Activated T-cell treated with anti-CD3 and anti-CD28 coated beads, Interleukin-2, amount 50 U/mL, for 4 hours (primary cell): ENCODE results near the gene TMEM50B. TPM values are rescaled to one million over a fixed set of nuclear protein-coding genes. Genes with fewer than 3 reads are reported as not detected.
"Not testable (repeated sequence)": the region's sequence is repeated elsewhere in the genome, so short reads cannot be mapped to it uniquely, and the experiment has no call there.

Experiments used
- ATAC-seq, 2 donors: fragments of 200-7000 bp; cut with Tn5 transposase; one replicate each; pipeline ENCODE4 v1.10.0; 2021
- DNase-seq: peaks from one replicate; pipeline ENCODE4 v3.0.0-alpha.2; 2020
- H3K27me3 Mint-ChIP-seq: one replicate; pipeline ENCODE4 v1.8.0; 2021; ENCODE audit warnings: low read depth, mixed read lengths
- H3K36me3 Mint-ChIP-seq: one replicate; pipeline ENCODE4 v1.8.0; 2022; ENCODE audit warnings: mixed read lengths; ENCODE audit not compliant: insufficient read depth
- H3K4me1 Mint-ChIP-seq: one replicate; pipeline ENCODE4 v1.8.0; 2021; ENCODE audit warnings: low read depth, mixed read lengths
- H3K4me3 Mint-ChIP-seq: one replicate; pipeline ENCODE4 v1.8.0; 2021; ENCODE audit warnings: mild to moderate bottlenecking, moderate library complexity, mixed read lengths
- H3K9me3 Mint-ChIP-seq: one replicate; pipeline ENCODE4 v1.8.0; 2021; ENCODE audit warnings: mixed read lengths
- total RNA-seq, 3 donors: library from RNA; stranded (reverse); gene quantifications; one replicate each; pipeline ENCODE4 v1.2.1, GENCODE V29; 2021

The TMEM50B gene
- total RNA-seq, 3 donors from 2014 or later, result 14.5 to 18.4 (median 16.9) TPM

DNA sequence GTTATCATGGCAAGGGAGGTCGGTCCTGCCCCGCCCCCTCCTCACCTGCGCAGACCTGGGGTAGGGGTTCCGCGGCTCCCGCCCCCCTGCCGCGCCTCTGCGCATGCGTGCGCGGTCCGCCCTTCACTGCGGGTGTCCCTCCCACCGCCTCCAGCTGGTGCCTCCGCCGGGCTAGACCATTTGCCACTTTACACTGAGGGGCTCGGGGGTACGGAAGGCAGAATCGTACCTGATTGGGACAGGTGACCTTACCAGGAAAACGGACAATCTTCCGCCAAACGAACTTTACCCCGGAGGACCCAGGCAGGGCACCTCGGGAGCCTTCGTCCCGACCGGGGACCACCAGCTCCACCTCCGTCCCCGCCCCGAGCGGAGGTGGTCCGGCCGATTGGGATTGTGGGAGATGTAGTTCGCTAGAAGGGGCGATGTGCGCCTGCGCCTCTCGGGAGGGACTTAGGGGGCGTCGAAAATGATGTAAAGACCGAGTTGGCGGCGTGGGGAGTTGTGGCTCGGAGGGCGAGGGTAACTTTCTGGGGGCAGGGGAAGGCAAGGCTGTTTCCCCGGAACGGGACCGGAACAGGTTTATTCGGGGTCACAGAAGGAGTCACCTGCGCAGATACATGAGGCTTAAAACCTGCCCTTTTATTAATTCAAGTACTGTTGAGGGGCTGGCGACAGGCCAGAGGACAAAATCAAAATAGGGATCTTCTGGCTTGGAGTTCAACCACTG is 11.8 kb upstream of the TMEM50B start, which contains the start of gene DNAJC28:
TSS of gene DNAJC28 (minus strand) at position 344 of the 730 bp plus-strand sequence. CDS start 2,323 bp downstream, outside the sequence.
- H3K27me3 Mint-ChIP-seq, result no peaks in the 10 kb centered on the region
- peak; percentile 92 for DNase-seq
- H3K36me3 Mint-ChIP-seq, result no peaks in the 10 kb centered on the region
- peaks cover 10% of the 10 kb centered on the region for H3K4me1 Mint-ChIP-seq
- peak; percentile 97 to 99 for ATAC-seq
- no peaks in the 10 kb centered on the region for H3K9me3 Mint-ChIP-seq
- H3K4me3 Mint-ChIP-seq, result peak within 1 kb of the TSS; percentile 94

DNA sequence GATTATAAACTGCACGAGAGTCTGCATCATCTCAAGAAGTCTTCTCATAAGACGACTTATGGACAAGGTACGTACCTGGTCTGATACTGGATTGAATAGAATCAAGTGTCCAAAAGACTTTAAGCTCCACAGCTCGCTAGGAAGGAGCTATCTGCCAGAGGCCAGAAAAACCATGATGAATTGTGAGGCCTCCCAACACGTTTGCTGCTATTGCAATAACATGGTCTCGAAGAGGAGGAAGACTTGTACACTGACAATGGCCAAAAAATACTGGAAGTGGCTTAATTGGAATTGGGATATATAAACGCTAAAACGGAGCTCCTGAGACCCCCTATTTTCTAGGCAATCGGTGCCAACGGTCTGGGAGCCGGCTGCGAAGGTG is 11.2 kb upstream of the TMEM50B start:
- Mint-ChIP-seq H3K4me3 (peak overlapping the region; percentile 94), H3K27me3 (no peaks in the 10 kb centered on the region)

DNA sequence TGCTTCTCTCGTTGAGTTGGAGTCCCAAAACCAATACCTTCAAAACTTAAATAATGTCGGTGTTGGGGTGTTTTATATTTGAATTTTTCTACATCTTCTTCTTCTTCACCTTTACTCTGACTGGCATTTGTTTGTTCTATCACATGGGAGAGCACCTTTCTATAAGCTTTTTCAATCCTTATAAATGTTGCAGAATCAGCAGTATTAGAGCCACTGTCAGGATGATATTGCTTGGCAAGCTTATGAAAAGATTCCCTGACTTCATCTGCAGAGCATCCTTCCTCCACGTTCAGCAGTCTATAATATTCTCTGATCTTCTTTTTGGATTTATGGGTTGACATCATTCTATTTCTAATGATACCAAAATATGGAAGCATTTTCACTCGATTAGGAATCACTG is 9.2 kb upstream of the TMEM50B start:
- H3K36me3 Mint-ChIP-seq, result no peaks in the 10 kb centered on the region
- ATAC-seq, result no peak
- H3K27me3 Mint-ChIP-seq, result no peaks in the 10 kb centered on the region
- no peak for DNase-seq
- H3K9me3 Mint-ChIP-seq, result no peaks in the 10 kb centered on the region
- H3K4me3 Mint-ChIP-seq, result no peak overlapping the region
- peaks cover 10% of the 10 kb centered on the region for H3K4me1 Mint-ChIP-seq

More for the DNA sequence above, 11.2 kb upstream of the TMEM50B start:
- Mint-ChIP-seq H3K9me3 (no peaks in the 10 kb centered on the region), H3K36me3 (no peaks in the 10 kb centered on the region), H3K4me1 (peaks cover 10% of the 10 kb centered on the region)
- DNase-seq (no peak), ATAC-seq (peak in 1 of 2 donors; percentile 1)

DNA sequence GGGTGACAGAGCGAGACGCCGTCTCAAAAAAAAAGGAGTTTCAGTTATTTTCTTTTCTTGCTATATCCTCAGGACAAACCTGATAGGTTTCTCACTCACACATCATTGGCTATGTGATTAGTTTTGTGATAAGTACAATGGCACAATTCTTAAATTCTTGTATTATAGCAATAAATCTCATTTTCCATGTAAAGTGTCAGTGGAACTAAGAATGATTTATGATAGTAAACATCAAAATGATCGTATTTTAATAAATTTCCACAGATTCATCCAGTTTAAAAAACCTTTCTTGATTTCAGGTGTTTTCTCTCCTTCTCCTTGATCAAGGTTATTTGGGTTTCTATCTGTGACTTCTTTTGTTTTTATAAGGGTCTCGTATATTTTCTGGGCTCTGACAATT is 8.2 kb upstream of the TMEM50B start:
- ATAC-seq (no peak), DNase-seq (no peak)
- H3K27me3 Mint-ChIP-seq, result no peaks in the 10 kb centered on the region
- H3K4me3 Mint-ChIP-seq, result no peak overlapping the region
- peaks cover 10% of the 10 kb centered on the region for H3K4me1 Mint-ChIP-seq
- H3K36me3 Mint-ChIP-seq, result no peaks in the 10 kb centered on the region
- no peaks in the 10 kb centered on the region for H3K9me3 Mint-ChIP-seq

DNA sequence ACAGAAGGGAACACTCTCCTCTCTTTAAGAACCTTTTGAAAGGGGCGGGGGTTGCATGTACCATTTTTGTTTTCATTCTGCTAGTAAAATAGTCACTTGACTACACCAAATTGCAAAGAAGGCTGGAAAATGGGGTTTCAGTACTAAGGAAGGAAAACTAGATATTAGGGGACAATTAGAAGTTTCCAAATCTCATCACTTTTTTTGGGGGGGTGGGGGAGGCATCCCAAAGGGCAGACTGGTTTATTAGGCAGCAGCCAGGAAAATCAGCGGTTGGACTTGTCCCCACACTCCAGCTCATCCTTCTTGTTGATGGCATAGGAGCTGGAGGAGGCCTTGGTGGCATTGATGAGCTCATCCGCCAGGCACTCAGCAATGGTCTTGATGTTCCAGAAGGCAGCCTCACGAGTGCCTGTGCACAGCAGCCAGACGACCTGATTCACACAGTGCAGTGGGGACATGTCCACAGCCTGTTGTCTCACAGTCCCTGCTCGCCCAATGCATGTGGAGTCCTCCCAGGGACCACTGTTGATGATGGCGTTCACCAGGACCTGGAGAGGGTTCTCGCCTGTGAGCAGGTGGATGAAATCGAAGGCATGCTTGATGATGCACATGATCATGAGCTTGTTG is 1.7 kb upstream of the TMEM50B start:
- H3K27me3 Mint-ChIP-seq, result no peaks in the 10 kb centered on the region
- H3K4me3 Mint-ChIP-seq, result no peak overlapping the region
- H3K4me1 Mint-ChIP-seq, result peaks cover 15% of the 10 kb centered on the region
- ATAC-seq (no peak), DNase-seq (no peak)
- H3K36me3 Mint-ChIP-seq, result no peaks in the 10 kb centered on the region
- no peaks in the 10 kb centered on the region for H3K9me3 Mint-ChIP-seq

DNA sequence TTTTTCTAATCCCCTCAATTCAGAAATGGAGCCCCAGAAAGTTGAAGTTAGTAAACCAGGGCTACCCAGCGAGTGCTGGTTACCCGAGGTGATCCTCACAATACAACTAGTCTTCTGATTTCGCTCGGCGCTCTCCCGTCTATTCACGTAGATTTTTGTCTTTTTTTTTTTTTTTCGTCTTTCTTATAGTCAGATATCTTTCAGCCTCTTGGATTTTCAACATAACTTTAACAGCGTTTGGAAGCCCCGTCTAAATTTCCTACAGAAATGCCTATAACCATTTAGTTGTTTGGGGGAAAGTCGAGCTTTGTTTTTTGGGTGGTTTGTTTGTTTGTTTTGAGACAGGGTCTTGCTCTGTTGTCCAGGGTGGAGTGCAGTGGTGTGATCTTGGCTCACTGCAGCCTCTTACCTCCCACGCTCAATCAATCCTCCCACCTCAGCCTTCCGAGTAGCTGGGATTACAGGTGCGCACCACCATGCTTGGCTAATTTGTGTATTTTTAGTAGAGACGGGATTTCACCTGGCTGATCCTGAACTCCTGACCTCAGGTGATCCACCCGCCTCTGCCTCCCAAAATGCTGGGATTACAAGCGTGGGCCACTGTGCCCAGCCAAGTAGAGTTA is 818 bp upstream of the TMEM50B start:
- ATAC-seq, result no peak
- H3K4me1 Mint-ChIP-seq, result peaks cover 15% of the 10 kb centered on the region
- no peaks in the 10 kb centered on the region for H3K27me3 Mint-ChIP-seq
- H3K36me3 Mint-ChIP-seq, result no peaks in the 10 kb centered on the region
- peak overlapping the region; percentile 90 for H3K4me3 Mint-ChIP-seq
- no peaks in the 10 kb centered on the region for H3K9me3 Mint-ChIP-seq
- no peak for DNase-seq

DNA sequence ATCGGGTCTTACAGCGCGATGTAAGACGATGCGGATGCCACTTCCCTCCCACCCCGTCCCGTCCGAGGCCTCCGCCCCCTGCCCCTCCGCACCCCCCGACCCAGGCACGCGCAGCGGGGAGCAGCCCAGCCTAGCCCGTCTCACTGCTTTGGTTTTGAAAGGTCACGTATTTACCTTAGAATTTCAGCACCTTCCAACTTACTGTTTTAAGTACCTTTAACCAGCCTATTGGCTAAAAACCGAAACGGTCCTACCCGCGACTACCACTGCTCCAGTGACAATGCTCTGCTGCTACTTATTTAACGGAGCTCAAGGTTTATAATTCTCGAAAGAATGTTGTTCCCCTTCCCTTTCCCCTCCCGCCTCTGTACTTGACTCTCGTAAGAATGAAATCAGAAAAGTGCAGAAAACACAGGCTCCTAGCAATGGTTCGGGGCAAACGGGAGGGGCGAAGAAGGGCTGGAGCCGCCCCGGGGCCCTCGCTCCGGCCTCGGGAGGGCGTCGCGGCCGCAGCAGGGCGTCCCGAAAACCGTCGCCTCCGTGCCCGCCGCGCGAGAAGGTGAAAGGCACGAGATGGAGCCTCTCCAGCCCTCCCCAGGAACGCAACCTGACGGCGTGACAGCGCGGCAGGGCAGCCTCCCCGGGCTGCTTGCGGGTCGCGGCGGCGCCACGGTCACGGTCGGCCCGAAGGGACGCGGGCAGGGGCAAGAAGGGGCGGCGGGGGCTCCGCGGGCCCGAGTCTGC is 667 bp downstream of the TMEM50B start:
- Mint-ChIP-seq H3K4me3 (peak overlapping the region; percentile 90), H3K36me3 (no peaks in the 10 kb centered on the region), H3K27me3 (no peaks in the 10 kb centered on the region), H3K9me3 (no peaks in the 10 kb centered on the region), H3K4me1 (peaks cover 15% of the 10 kb centered on the region)
- ATAC-seq (peak; percentile 17 to 19), DNase-seq (peak; percentile 20)

DNA sequence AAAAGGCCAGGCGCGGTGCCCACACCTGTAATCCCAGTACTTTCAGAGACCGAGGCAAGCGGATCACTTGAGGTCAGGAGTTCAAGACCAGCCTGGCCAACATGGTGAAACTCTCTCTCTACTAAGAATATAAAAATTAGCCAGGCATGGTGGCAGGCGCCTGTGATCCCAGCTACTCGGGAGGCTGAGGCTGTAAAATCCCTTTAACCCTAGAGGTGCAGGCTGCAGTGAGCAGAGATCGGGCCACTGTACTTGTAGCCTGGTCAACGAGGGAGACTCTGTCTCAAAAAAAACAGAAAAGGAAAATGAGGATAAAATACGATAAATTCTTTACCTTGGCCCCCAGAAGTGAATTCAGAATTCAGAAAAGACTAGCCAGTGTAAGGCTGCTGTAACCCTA is 1.6 kb downstream of the TMEM50B start:
- peak overlapping the region; percentile 90 for H3K4me3 Mint-ChIP-seq
- H3K4me1 Mint-ChIP-seq, result peaks cover 21% of the 10 kb centered on the region
- ATAC-seq, result no peak
- DNase-seq, result no peak
- H3K27me3 Mint-ChIP-seq, result no peaks in the 10 kb centered on the region
- H3K9me3 Mint-ChIP-seq, result no peaks in the 10 kb centered on the region
- no peaks in the 10 kb centered on the region for H3K36me3 Mint-ChIP-seq

DNA sequence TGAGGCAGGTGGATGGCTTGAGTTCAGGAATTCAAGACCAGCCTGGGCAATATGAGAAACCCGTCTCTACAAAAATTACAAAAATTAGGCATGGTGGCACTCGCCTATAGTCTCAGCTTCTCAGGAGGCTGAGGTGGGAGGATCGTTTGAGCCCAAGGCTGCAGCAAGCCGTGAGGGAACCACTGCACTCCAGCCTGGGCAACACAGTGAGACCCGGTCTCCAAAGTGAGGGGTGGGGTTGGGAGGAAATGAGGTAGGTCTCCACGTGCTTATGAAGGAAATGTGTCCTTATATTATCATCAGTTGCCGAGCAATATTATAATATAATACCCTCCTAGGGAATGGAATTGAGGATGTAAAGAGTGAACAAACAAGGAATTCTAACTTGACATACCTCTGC is 2.7 kb downstream of the TMEM50B start:
- Mint-ChIP-seq H3K4me1 (peaks cover 21% of the 10 kb centered on the region), H3K4me3 (peak overlapping the region; percentile 54), H3K36me3 (peaks cover 2% of the 10 kb centered on the region), H3K27me3 (no peaks in the 10 kb centered on the region), H3K9me3 (no peaks in the 10 kb centered on the region)
- DNase-seq (no peak), ATAC-seq (no peak)

DNA sequence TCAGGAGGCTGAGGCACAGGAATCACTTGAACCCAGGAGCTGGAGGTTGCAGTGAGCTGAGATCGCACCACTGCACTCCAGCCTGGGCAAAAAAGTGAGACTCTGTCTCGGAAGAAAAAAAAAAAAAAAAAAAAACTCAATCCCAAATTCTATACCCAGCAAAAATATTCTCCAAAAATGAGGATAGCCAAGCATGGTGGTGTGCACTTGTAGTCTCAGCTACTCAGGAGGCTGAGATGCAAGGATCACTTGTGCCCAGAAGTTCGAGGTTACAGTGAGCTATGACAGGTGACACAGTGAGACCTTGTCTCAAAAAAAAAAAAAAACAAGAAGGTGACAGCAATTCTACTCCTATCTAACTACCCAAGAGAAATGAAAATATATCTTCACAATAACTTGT is 6.4 kb downstream of the TMEM50B start:
- H3K4me1 Mint-ChIP-seq, result peaks cover 11% of the 10 kb centered on the region
- H3K27me3 Mint-ChIP-seq, result no peaks in the 10 kb centered on the region
- no peak for DNase-seq
- no peaks in the 10 kb centered on the region for H3K9me3 Mint-ChIP-seq
- no peak overlapping the region for H3K4me3 Mint-ChIP-seq
- no peak for ATAC-seq
- peaks cover 2% of the 10 kb centered on the region for H3K36me3 Mint-ChIP-seq

DNA sequence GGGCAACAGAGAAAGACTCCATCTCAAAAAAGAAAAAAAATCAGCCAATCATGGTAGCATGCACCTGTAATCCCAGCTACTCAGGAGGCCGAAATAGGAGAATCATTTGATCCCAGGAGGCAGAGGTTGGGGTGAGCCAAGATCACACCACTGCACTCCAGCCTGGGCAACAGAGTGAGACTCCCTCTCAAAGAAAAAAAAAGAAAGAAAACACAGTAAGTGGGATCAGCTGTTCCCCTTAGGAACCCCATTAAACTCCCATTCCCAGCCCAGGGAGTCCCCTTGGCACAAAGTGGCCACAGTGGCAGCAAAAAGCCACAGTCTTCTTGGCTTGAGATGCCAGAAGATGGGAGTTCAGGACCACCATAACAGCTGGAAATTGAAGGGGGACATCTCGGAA is 9.1 kb downstream of the TMEM50B start:
- Mint-ChIP-seq H3K27me3 (no peaks in the 10 kb centered on the region), H3K4me1 (peaks cover 5% of the 10 kb centered on the region), H3K36me3 (peaks cover 2% of the 10 kb centered on the region), H3K9me3 (no peaks in the 10 kb centered on the region), H3K4me3 (no peak overlapping the region)
- DNase-seq (no peak), ATAC-seq (no peak)

DNA sequence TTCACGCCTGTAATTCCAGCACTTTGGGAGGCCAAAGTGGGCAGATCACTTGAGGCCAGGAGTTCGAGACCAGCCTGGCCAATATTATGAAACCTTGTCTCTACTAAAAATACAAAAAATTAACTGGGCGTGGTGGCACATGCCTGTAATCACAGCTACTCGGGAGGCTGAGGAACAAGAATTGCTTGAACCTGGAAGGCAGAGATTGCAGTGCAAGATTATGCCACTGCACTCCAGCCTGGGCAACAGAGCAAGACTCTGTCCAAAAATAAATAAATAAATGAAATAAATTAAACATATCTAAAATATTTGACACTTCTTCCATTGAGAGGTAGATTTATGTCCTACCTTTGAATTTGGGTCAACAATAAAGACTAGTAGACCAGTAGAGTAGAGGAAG is 10.6 kb downstream of the TMEM50B start:
- H3K4me1 Mint-ChIP-seq, DNase-seq, ATAC-seq, H3K27me3 Mint-ChIP-seq, H3K36me3 Mint-ChIP-seq, H3K4me3 Mint-ChIP-seq, H3K9me3 Mint-ChIP-seq: not testable (repeated sequence)

DNA sequence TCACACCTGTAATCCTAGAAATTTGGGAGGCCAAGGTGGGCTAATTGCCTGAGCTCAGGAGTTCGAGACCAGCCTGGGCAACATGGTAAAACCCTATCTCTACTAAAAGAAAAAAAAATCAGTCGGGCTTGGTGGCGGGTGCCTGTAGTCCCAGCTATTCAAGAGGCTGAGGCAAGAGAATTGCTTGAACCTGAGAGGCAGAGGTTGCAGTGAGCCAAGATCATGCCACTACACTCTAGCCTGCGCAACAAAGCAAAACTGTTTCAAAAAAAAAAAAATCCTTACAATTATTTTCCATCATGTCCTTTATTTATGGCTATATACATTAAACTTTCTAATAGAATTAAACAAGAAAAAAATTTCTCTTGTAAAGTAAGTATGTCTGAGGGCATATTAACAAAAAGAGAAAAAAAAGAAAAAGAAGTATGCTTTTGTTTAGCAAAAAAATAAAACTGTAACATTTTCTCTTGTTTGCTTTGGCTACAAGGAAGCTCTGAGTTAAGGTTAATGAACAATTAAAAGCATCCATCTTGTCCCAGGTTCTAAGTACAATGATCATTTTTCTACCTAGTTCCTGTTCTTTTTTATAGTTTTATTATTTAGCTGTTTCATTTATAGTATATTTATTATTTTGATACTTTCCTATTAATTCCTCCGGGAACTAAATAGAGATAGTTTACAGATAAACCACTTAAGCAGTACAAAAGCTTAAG is 18.1 kb downstream of the TMEM50B start:
- no peaks in the 10 kb centered on the region for H3K9me3 Mint-ChIP-seq
- no peak for ATAC-seq

DNA sequence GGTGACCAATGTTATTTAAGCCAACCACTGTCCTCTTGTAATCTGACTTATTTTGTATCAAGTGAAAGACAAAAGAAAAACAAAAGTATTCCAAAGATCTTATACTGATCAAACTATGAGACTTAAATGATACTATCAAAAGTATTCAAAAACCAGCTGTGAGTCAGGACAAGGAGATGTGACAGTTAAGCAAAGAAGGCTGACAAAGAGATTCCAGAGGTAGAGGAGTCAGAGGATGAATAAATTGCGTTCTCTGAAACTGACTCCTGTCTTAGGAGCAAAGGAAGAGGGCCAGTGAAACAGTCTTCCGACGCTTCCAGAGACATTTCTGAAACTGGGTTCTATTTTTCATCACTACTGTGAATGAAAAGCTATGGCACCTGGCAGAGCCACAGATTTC is 20.9 kb downstream of the TMEM50B start:
- H3K9me3 Mint-ChIP-seq, result no peaks in the 10 kb centered on the region
- H3K27me3 Mint-ChIP-seq, result no peaks in the 10 kb centered on the region
- ATAC-seq, result no peak
- no peak overlapping the region for H3K4me3 Mint-ChIP-seq
- no peak for DNase-seq
- peaks cover 13% of the 10 kb centered on the region for H3K36me3 Mint-ChIP-seq
- H3K4me1 Mint-ChIP-seq, result no peaks in the 10 kb centered on the region

More for the DNA sequence above, 18.1 kb downstream of the TMEM50B start:
- H3K4me1 Mint-ChIP-seq, result no peaks in the 10 kb centered on the region
- no peaks in the 10 kb centered on the region for H3K27me3 Mint-ChIP-seq
- peaks cover 5% of the 10 kb centered on the region for H3K36me3 Mint-ChIP-seq
- H3K4me3 Mint-ChIP-seq, result no peak overlapping the region
- no peak for DNase-seq
